ENCODE results near the gene PPT1. TPM values are rescaled to one million over a fixed set of nuclear protein-coding genes. Genes with fewer than 3 reads are reported as not detected.

PPT1 gene
- total RNA-seq, 1 donor from 2014 or later: 48.3 TPM

DNA sequence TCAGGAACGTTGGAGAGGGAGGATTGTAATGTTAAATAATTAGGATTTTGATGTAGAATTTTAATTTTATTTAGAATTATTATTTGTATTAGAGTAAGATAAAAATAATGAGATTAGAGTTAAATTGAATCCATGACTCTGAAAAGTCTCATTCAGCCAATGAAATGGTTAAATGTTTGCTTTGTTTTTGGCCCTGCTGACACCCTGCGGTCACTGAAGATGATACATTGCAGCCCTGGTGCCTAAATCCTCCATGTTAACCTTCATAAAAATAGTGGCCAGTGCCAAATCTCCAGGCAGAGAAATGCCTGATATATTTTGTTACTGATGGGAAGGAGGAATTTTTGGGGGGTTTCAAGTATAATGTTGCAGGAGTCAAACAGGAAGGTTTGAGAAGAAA, 36.8 kb upstream of the PPT1 start:
- Mint-ChIP-seq H3K36me3 (ENCODE audit: low read depth) (peaks cover 1% of the 10 kb centered on the region), H3K4me1 (ENCODE audit: low read depth) (no peaks in the 10 kb centered on the region), H3K27ac (ENCODE audit: unreplicated experiment) (no peak overlapping the region), H3K27me3 (ENCODE audit: low read depth) (peaks cover 16% of the 10 kb centered on the region), H3K4me3 (ENCODE audit: unreplicated experiment) (no peak overlapping the region), H3K9me3 (ENCODE audit: low read depth) (no peaks in the 10 kb centered on the region)
- DNase-seq (ENCODE audit: low spot score): no peak
- TF ChIP-seq CTCF (IDR thresholded peaks at IDR 0.05): no peak

GRCh38 chr1:40133312-40133665, 36.2 kb upstream of the PPT1 start:
- no peak for TF ChIP-seq CTCF (IDR thresholded peaks at IDR 0.05)
- no peaks in the 10 kb centered on the region for H3K4me1 Mint-ChIP-seq (ENCODE audit: low read depth)
- peaks cover 1% of the 10 kb centered on the region for H3K36me3 Mint-ChIP-seq (ENCODE audit: low read depth)
- H3K27me3 Mint-ChIP-seq (ENCODE audit: low read depth): peaks cover 16% of the 10 kb centered on the region
- no peak overlapping the region for H3K4me3 Mint-ChIP-seq (ENCODE audit: unreplicated experiment)
- H3K27ac Mint-ChIP-seq (ENCODE audit: unreplicated experiment): no peak overlapping the region
- no peaks in the 10 kb centered on the region for H3K9me3 Mint-ChIP-seq (ENCODE audit: low read depth)
- no peak for DNase-seq (ENCODE audit: low spot score)

GRCh38 chr1:40132383-40133311, 35.6 kb upstream of the PPT1 start:
- peaks cover 1% of the 10 kb centered on the region for H3K36me3 Mint-ChIP-seq (ENCODE audit: low read depth)
- H3K27ac Mint-ChIP-seq (ENCODE audit: unreplicated experiment): no peak overlapping the region
- DNase-seq (ENCODE audit: low spot score): no peak
- TF ChIP-seq CTCF (IDR thresholded peaks at IDR 0.05): no peak
- H3K27me3 Mint-ChIP-seq (ENCODE audit: low read depth): peaks cover 18% of the 10 kb centered on the region
- H3K9me3 Mint-ChIP-seq (ENCODE audit: low read depth): no peaks in the 10 kb centered on the region
- no peaks in the 10 kb centered on the region for H3K4me1 Mint-ChIP-seq (ENCODE audit: low read depth)
- no peak overlapping the region for H3K4me3 Mint-ChIP-seq (ENCODE audit: unreplicated experiment)

GRCh38 chr1:40130892-40131291, 33.8 kb upstream of the PPT1 start:
- H3K4me1 Mint-ChIP-seq (ENCODE audit: low read depth): no peaks in the 10 kb centered on the region
- no peak overlapping the region for H3K4me3 Mint-ChIP-seq (ENCODE audit: unreplicated experiment)
- no peak for TF ChIP-seq CTCF (IDR thresholded peaks at IDR 0.05)
- DNase-seq (ENCODE audit: low spot score): no peak
- peaks cover 15% of the 10 kb centered on the region for H3K27me3 Mint-ChIP-seq (ENCODE audit: low read depth)
- H3K27ac Mint-ChIP-seq (ENCODE audit: unreplicated experiment): no peak overlapping the region
- H3K36me3 Mint-ChIP-seq (ENCODE audit: low read depth): peaks cover 1% of the 10 kb centered on the region
- H3K9me3 Mint-ChIP-seq (ENCODE audit: low read depth): no peaks in the 10 kb centered on the region

GRCh38 chr1:40122855-40123254, 25.8 kb upstream of the PPT1 start:
- DNase-seq (ENCODE audit: low spot score): no peak
- Mint-ChIP-seq H3K4me3 (ENCODE audit: unreplicated experiment) (no peak overlapping the region), H3K4me1 (ENCODE audit: low read depth) (no peaks in the 10 kb centered on the region), H3K9me3 (ENCODE audit: low read depth) (no peaks in the 10 kb centered on the region), H3K27ac (ENCODE audit: unreplicated experiment) (no peak overlapping the region), H3K36me3 (ENCODE audit: low read depth) (no peaks in the 10 kb centered on the region), H3K27me3 (ENCODE audit: low read depth) (peaks cover 28% of the 10 kb centered on the region)
- no peak for TF ChIP-seq CTCF (IDR thresholded peaks at IDR 0.05)

All from chondrocyte (in vitro differentiated cells).